HG02852 (cell line): ENCODE measurements around the gene C19orf33.
"Not testable (repeated sequence)": the region's sequence is repeated elsewhere in the genome, so short reads cannot be mapped to it uniquely, and the experiment has no call there.

Experiments used
- ATAC-seq: cut with Tn5 transposase; IDR thresholded peaks from one replicate; pipeline ENCODE4 v1.9.1; 2021; ENCODE audit warnings: mild to moderate bottlenecking, moderate library complexity; ENCODE audit not compliant: unreplicated experiment

Gene C19orf33

GRCh38 chr19:38336638-38337359 is 32.7 kb downstream of the C19orf33 start:
- peak; percentile 42 for ATAC-seq

DNA sequence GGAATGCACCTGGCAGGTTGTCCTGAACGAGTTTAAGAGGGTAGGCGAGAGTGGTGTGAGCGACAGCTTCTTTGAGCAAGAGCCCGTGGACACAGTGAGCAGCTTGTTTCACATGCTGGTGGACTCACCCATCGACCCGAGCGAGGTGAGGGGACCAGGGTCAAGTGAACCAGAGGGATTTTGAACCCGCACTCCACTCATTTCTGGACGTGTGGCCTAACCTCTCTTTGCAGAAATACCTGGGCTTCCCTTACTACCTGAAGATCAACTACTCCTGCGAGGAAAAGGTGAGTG is 33.3 kb downstream of the C19orf33 start:
- no peak for ATAC-seq

GRCh38 chr19:38339011-38339410 is 35.0 kb downstream of the C19orf33 start:
- not testable (repeated sequence) for ATAC-seq

DNA sequence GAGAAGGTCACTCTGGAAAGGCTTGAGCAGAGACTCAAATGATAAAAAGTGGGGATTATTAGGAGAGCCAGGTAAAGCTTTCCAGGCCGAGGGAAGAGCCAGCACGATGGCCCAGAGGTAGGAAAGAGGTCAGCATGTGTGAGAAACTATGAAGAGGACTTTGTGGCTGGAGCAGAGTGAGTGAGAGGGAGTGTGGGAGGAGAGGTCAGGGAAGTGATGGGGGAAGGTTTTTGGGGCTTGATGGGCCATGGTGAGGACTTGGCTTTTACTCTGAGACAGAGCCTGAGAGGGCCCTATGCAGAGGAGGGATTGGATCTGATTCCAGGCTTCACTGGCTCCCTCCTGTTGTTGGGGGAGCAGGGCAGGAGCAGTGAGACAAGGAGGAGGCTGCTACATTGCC is 36.9 kb downstream of the C19orf33 start:
- ATAC-seq, result no peak

DNA sequence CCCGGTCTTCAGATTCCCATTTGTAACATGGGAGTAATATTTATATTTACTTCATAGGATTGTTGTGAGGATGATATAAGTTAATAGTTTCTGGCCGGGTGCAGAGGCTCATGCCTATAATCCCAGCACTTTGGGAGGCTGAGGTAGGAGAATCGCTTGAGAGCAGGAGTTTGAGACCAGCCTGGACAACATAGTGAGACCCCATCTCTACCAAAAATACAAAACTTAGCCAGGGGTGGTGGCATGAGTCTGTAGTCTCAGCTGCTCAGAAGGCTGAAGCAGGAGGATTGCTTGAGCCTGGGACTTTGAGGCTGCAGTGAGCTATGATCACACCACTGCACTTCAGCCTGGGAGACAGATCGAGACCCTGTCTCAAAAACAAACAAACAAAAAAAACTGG is 42.8 kb downstream of the C19orf33 start:
- no peak for ATAC-seq

- ATAC-seq, result no peak
Measured at GRCh38 chr19:38350883-38351282, 46.8 kb downstream of the C19orf33 start.

- no peak for ATAC-seq
Measured at GRCh38 chr19:38351865-38352395, 47.9 kb downstream of the C19orf33 start.

GRCh38 chr19:38352611-38353010 is 48.6 kb downstream of the C19orf33 start:
- no peak for ATAC-seq
